Measurements from ENCODE around the gene SYNPO2L. TPM values are rescaled to one million over a fixed set of nuclear protein-coding genes. Genes with fewer than 3 reads are reported as not detected.
"Not testable (repeated sequence)": the region's sequence is repeated elsewhere in the genome, so short reads cannot be mapped to it uniquely, and the experiment has no call there.

SYNPO2L gene
- total and polyA plus RNA-seq, 4 donors, result 0.13 to 0.63 (median 0.18) TPM; not detected in 1

GRCh38 chr10:73629165-73629564 is 26.7 kb downstream of the SYNPO2L start:
- WGBS, 2 donors, result 82 to 97% methylated on average over 5 of the region's 5 CpGs
- H3K4me1 ChIP-seq (ENCODE audit: control insufficient read depth in 1 of 2, insufficient read depth in 2 of 2, low read length in 2 of 2), result no peaks in the 10 kb centered on the region
- DNase-seq, result no peak
- ATAC-seq (ENCODE audit: low FRiP score), result no peak
- H3K4me3 ChIP-seq (ENCODE audit: low read length in 2 of 2), result no peak overlapping the region
- no peaks in the 10 kb centered on the region for H3K9me3 ChIP-seq (ENCODE audit: control insufficient read depth, low read length)
- H3K36me3 ChIP-seq (ENCODE audit: control insufficient read depth in 1 of 2, insufficient read depth in 2 of 2, low read length in 1 of 2), result no peaks in the 10 kb centered on the region
- no peaks in the 10 kb centered on the region for H3K27me3 ChIP-seq (ENCODE audit: control insufficient read depth in 1 of 2, insufficient read depth in 2 of 2, low read length in 1 of 2)
- H3K27ac ChIP-seq (ENCODE audit: low read depth in 1 of 2, low read length in 2 of 2), result no peak overlapping the region
- intact Hi-C loops (cut with DNase I), result loop anchor here (5.0 kb wide), 2 partner anchors 52 to 102 kb away; no protein-coding TSS in a partner anchor

GRCh38 chr10:73628405-73628804 is 27.4 kb downstream of the SYNPO2L start:
- Histone ChIP-seq H3K27me3 (ENCODE audit: control insufficient read depth in 1 of 2, insufficient read depth in 2 of 2, low read length in 1 of 2) (no peaks in the 10 kb centered on the region), H3K4me1 (ENCODE audit: control insufficient read depth in 1 of 2, insufficient read depth in 2 of 2, low read length in 2 of 2) (no peaks in the 10 kb centered on the region), H3K36me3 (ENCODE audit: control insufficient read depth in 1 of 2, insufficient read depth in 2 of 2, low read length in 1 of 2) (no peaks in the 10 kb centered on the region), H3K27ac (ENCODE audit: low read depth in 1 of 2, low read length in 2 of 2) (no peak overlapping the region), H3K4me3 (ENCODE audit: low read length in 2 of 2) (no peak overlapping the region), H3K9me3 (ENCODE audit: control insufficient read depth, low read length) (no peaks in the 10 kb centered on the region)
- intact Hi-C loops (cut with DNase I), result loop anchor here (5.0 kb wide), 2 partner anchors 51 to 101 kb away; no protein-coding TSS in a partner anchor
- WGBS, 2 donors, result 61 to 68% methylated on average over 7 of the region's 7 CpGs
- DNase-seq (no peak), ATAC-seq (ENCODE audit: low FRiP score) (no peak)

- Histone ChIP-seq H3K4me1 (ENCODE audit: control insufficient read depth in 1 of 2, insufficient read depth in 2 of 2, low read length in 2 of 2) (no peaks in the 10 kb centered on the region), H3K4me3 (ENCODE audit: low read length in 2 of 2) (no peak overlapping the region), H3K9me3 (ENCODE audit: control insufficient read depth, low read length) (no peaks in the 10 kb centered on the region), H3K27me3 (ENCODE audit: control insufficient read depth in 1 of 2, insufficient read depth in 2 of 2, low read length in 1 of 2) (no peaks in the 10 kb centered on the region), H3K27ac (ENCODE audit: low read depth in 1 of 2, low read length in 2 of 2) (no peak overlapping the region), H3K36me3 (ENCODE audit: control insufficient read depth in 1 of 2, insufficient read depth in 2 of 2, low read length in 1 of 2) (no peaks in the 10 kb centered on the region)
- intact Hi-C loops (cut with DNase I), result loop anchor here (5.0 kb wide), 2 partner anchors 50 to 100 kb away; no protein-coding TSS in a partner anchor
- DNase-seq, result no peak
- 91 to 92% methylated on average over 6 of the region's 6 CpGs for WGBS, 2 donors
- ATAC-seq (ENCODE audit: low FRiP score), result no peak
Observed at GRCh38 chr10:73627300-73627699, 28.5 kb downstream of the SYNPO2L start.

- 0 to 1% methylated on average over 42 of the region's 42 CpGs for WGBS, 2 donors
- Histone ChIP-seq H3K36me3 (ENCODE audit: control insufficient read depth in 1 of 2, insufficient read depth in 2 of 2, low read length in 1 of 2) (no peaks in the 10 kb centered on the region), H3K9me3 (ENCODE audit: control insufficient read depth, low read length) (no peaks in the 10 kb centered on the region), H3K27me3 (ENCODE audit: control insufficient read depth in 1 of 2, insufficient read depth in 2 of 2, low read length in 1 of 2) (no peaks in the 10 kb centered on the region), H3K27ac (ENCODE audit: low read depth in 1 of 2, low read length in 2 of 2) (peak overlapping the region in 1 of 2 donors; percentile 30), H3K4me3 (ENCODE audit: low read length in 2 of 2) (peak overlapping the region; percentile 37 to 74), H3K4me1 (ENCODE audit: control insufficient read depth in 1 of 2, insufficient read depth in 2 of 2, low read length in 2 of 2) (no peaks in the 10 kb centered on the region)
- DNase-seq (peak; percentile 96 to 97), ATAC-seq (ENCODE audit: low FRiP score) (peak; percentile 98)
- intact Hi-C loops (cut with DNase I), result loop anchor here (5.0 kb wide), 2 partner anchors 49 to 99 kb away; no protein-coding TSS in a partner anchor
Observed at GRCh38 chr10:73625884-73626752, 29.7 kb downstream of the SYNPO2L start.

- no peaks in the 10 kb centered on the region for H3K9me3 ChIP-seq (ENCODE audit: control insufficient read depth, low read length)
- intact Hi-C loops (cut with DNase I), result loop anchor here (5.0 kb wide), 2 partner anchors 48 to 98 kb away; no protein-coding TSS in a partner anchor
- 0 to 1% methylated on average over 45 to 46 of the region's 46 CpGs for WGBS, 2 donors
- H3K36me3 ChIP-seq (ENCODE audit: control insufficient read depth in 1 of 2, insufficient read depth in 2 of 2, low read length in 1 of 2), result no peaks in the 10 kb centered on the region
- H3K4me3 ChIP-seq (ENCODE audit: low read length in 2 of 2), result peak overlapping the region; percentile 37 to 74
- H3K27me3 ChIP-seq (ENCODE audit: control insufficient read depth in 1 of 2, insufficient read depth in 2 of 2, low read length in 1 of 2), result no peaks in the 10 kb centered on the region
- peak overlapping the region in 1 of 2 donors; percentile 2 for H3K27ac ChIP-seq (ENCODE audit: low read depth in 1 of 2, low read length in 2 of 2)
- ATAC-seq (ENCODE audit: low FRiP score) (peak; percentile 85), DNase-seq (peak in 1 of 2 donors; percentile 80)
- no peaks in the 10 kb centered on the region for H3K4me1 ChIP-seq (ENCODE audit: control insufficient read depth in 1 of 2, insufficient read depth in 2 of 2, low read length in 2 of 2)
Observed at GRCh38 chr10:73625004-73625883, 30.6 kb downstream of the SYNPO2L start.

GRCh38 chr10:73623056-73623455 is 32.8 kb downstream of the SYNPO2L start:
- H3K36me3 ChIP-seq (ENCODE audit: control insufficient read depth in 1 of 2, insufficient read depth in 2 of 2, low read length in 1 of 2), result no peaks in the 10 kb centered on the region
- no peaks in the 10 kb centered on the region for H3K27me3 ChIP-seq (ENCODE audit: control insufficient read depth in 1 of 2, insufficient read depth in 2 of 2, low read length in 1 of 2)
- no peak overlapping the region for H3K27ac ChIP-seq (ENCODE audit: low read depth in 1 of 2, low read length in 2 of 2)
- 95 to 96% methylated on average over 4 of the region's 4 CpGs for WGBS, 2 donors
- H3K4me1 ChIP-seq (ENCODE audit: control insufficient read depth in 1 of 2, insufficient read depth in 2 of 2, low read length in 2 of 2), result no peaks in the 10 kb centered on the region
- H3K4me3 ChIP-seq (ENCODE audit: low read length in 2 of 2), result no peak overlapping the region
- H3K9me3 ChIP-seq (ENCODE audit: control insufficient read depth, low read length), result no peaks in the 10 kb centered on the region
- DNase-seq (no peak), ATAC-seq (ENCODE audit: low FRiP score) (no peak)
- intact Hi-C loops (cut with DNase I), result no loop called here

- H3K27me3 ChIP-seq (ENCODE audit: control insufficient read depth in 1 of 2, insufficient read depth in 2 of 2, low read length in 1 of 2); H3K36me3 ChIP-seq (ENCODE audit: control insufficient read depth in 1 of 2, insufficient read depth in 2 of 2, low read length in 1 of 2); H3K4me1 ChIP-seq (ENCODE audit: control insufficient read depth in 1 of 2, insufficient read depth in 2 of 2, low read length in 2 of 2); intact Hi-C loops (cut with DNase I); H3K4me3 ChIP-seq (ENCODE audit: low read length in 2 of 2); DNase-seq; H3K9me3 ChIP-seq (ENCODE audit: control insufficient read depth, low read length); H3K27ac ChIP-seq (ENCODE audit: low read depth in 1 of 2, low read length in 2 of 2); ATAC-seq (ENCODE audit: low FRiP score): not testable (repeated sequence)
- 94 to 97% methylated on average over 12 of the region's 12 CpGs for WGBS, 2 donors
Observed at GRCh38 chr10:73620974-73621373, 34.9 kb downstream of the SYNPO2L start.

GRCh38 chr10:73617143-73617542 is 38.7 kb downstream of the SYNPO2L start:
- DNase-seq; ATAC-seq (ENCODE audit: low FRiP score); H3K4me3 ChIP-seq (ENCODE audit: low read length in 2 of 2); H3K27me3 ChIP-seq (ENCODE audit: control insufficient read depth in 1 of 2, insufficient read depth in 2 of 2, low read length in 1 of 2); H3K9me3 ChIP-seq (ENCODE audit: control insufficient read depth, low read length); intact Hi-C loops (cut with DNase I); H3K27ac ChIP-seq (ENCODE audit: low read depth in 1 of 2, low read length in 2 of 2); H3K36me3 ChIP-seq (ENCODE audit: control insufficient read depth in 1 of 2, insufficient read depth in 2 of 2, low read length in 1 of 2); H3K4me1 ChIP-seq (ENCODE audit: control insufficient read depth in 1 of 2, insufficient read depth in 2 of 2, low read length in 2 of 2): not testable (repeated sequence)
- 97 to 98% methylated on average over 8 of the region's 8 CpGs for WGBS, 2 donors

All from aorta (tissue), 5 donors.